Endothelial cell (in vitro differentiated cells): ENCODE results near the gene SLC25A23. TPM values are rescaled to one million over a fixed set of nuclear protein-coding genes. Genes with fewer than 3 reads are reported as not detected.

Source experiments
- DNase-seq: peaks from one replicate; pipeline ENCODE4 v3.0.0; 2021; ENCODE audit warnings: low spot score
- H3K27ac Mint-ChIP-seq: one replicate; pipeline ENCODE4 v1.8.0; 2021; ENCODE audit warnings: mixed read lengths, inconsistent platforms; ENCODE audit not compliant: unreplicated experiment
- H3K27me3 Mint-ChIP-seq: one replicate; pipeline ENCODE4 v1.8.0; 2021; ENCODE audit warnings: mild to moderate bottlenecking, moderate library complexity, mixed read lengths, inconsistent platforms; ENCODE audit not compliant: unreplicated experiment
- H3K36me3 Mint-ChIP-seq: one replicate; pipeline ENCODE4 v1.8.0; 2021; ENCODE audit warnings: mild to moderate bottlenecking, low read depth, mixed read lengths, inconsistent platforms; ENCODE audit not compliant: unreplicated experiment
- H3K4me1 Mint-ChIP-seq: one replicate; pipeline ENCODE4 v1.8.0; 2021; ENCODE audit warnings: mild to moderate bottlenecking, mixed read lengths, inconsistent platforms; ENCODE audit not compliant: unreplicated experiment
- H3K4me3 Mint-ChIP-seq: one replicate; pipeline ENCODE4 v1.8.0; 2021; ENCODE audit warnings: mild to moderate bottlenecking, mixed read lengths, inconsistent platforms; ENCODE audit not compliant: unreplicated experiment
- H3K9me3 Mint-ChIP-seq: one replicate; pipeline ENCODE4 v1.8.0; 2021; ENCODE audit warnings: mixed read lengths, inconsistent platforms; ENCODE audit not compliant: unreplicated experiment
- CTCF ChIP-seq: fragments of 200-600 bp; sonication (generic); IDR thresholded peaks from one replicate; pipeline ENCODE4 v1.5.0; 2021; ENCODE audit warnings: antibody characterized with exemption; ENCODE audit not compliant: unreplicated experiment
- total RNA-seq: library from RNA; stranded (reverse); fragmentation: NEBNext Ultra II Directional; extraction: Animal tissue kit (Norgen Biotek cat#: 25700); gene quantifications from one replicate; pipeline ENCODE4 v1.2.1, GENCODE V29; 2021; ENCODE audit not compliant: unreplicated experiment

The SLC25A23 gene
- total RNA-seq, 1 donor from 2014 or later = 20.7 TPM

GRCh38 chr19:6460099-6460884 lies 700 bp upstream of the SLC25A23 start:
- Mint-ChIP-seq H3K36me3 (peaks cover 2% of the 10 kb centered on the region), H3K9me3 (no peaks in the 10 kb centered on the region), H3K27ac (no peak overlapping the region), H3K27me3 (peaks cover 11% of the 10 kb centered on the region), H3K4me1 (peaks cover 7% of the 10 kb centered on the region), H3K4me3 (peak overlapping the region; percentile 94)
- TF ChIP-seq CTCF = peak; percentile 78
- peak; percentile 95 for DNase-seq

- no peak for DNase-seq
- H3K27me3 Mint-ChIP-seq = peaks cover 4% of the 10 kb centered on the region
- H3K4me3 Mint-ChIP-seq = peak overlapping the region; percentile 89
- peaks cover 7% of the 10 kb centered on the region for H3K4me1 Mint-ChIP-seq
- no peak for TF ChIP-seq CTCF
- no peaks in the 10 kb centered on the region for H3K9me3 Mint-ChIP-seq
- H3K36me3 Mint-ChIP-seq = peaks cover 12% of the 10 kb centered on the region
- no peak overlapping the region for H3K27ac Mint-ChIP-seq
Measured at GRCh38 chr19:6458695-6459261, 814 bp downstream of the SLC25A23 start.

GRCh38 chr19:6457958-6458694 lies 1.5 kb downstream of the SLC25A23 start:
- Mint-ChIP-seq H3K4me1 (peaks cover 7% of the 10 kb centered on the region), H3K4me3 (peak overlapping the region; percentile 89), H3K27ac (no peak overlapping the region), H3K9me3 (no peaks in the 10 kb centered on the region), H3K36me3 (peaks cover 16% of the 10 kb centered on the region), H3K27me3 (peaks cover 4% of the 10 kb centered on the region)
- TF ChIP-seq CTCF = no peak
- no peak for DNase-seq

- Mint-ChIP-seq H3K36me3 (peaks cover 20% of the 10 kb centered on the region), H3K4me3 (no peak overlapping the region), H3K27me3 (peaks cover 2% of the 10 kb centered on the region), H3K4me1 (peaks cover 7% of the 10 kb centered on the region), H3K9me3 (no peaks in the 10 kb centered on the region), H3K27ac (no peak overlapping the region)
- no peak for DNase-seq
- TF ChIP-seq CTCF = no peak
Measured at GRCh38 chr19:6455924-6456323, 3.7 kb downstream of the SLC25A23 start.
